SK-N-MC (cell line): ENCODE results near the gene TP73.

Experiments used
- DNase-seq: peaks from one replicate; pipeline ENCODE4 v3.0.0-alpha.2; 2011; ENCODE audit warnings: low read depth, low spot score
- H3K27ac ChIP-seq: fragments of 200-600 bp; sonication (generic); 2 replicates; pipeline ENCODE4 v1.5.1; 2016; ENCODE audit warnings: mixed run types
- H3K36me3 ChIP-seq: fragments of 200-600 bp; sonication (generic); 2 replicates; pipeline ENCODE4 v1.6.1; 2017; ENCODE audit warnings: antibody characterized with exemption, low read length, mixed read lengths; ENCODE audit not compliant: insufficient read depth
- H3K4me3 ChIP-seq: fragments of 200-600 bp; sonication (generic); 2 replicates; pipeline ENCODE4 v1.5.1; 2016
- H3K9ac ChIP-seq: fragments of 200-600 bp; sonication (generic); 2 replicates; pipeline ENCODE4 v1.8.0; 2017; ENCODE audit warnings: mixed run types, mixed read lengths; ENCODE audit not compliant: insufficient read length
- H3K9me3 ChIP-seq: fragments of 200-600 bp; sonication (generic); 2 replicates; pipeline ENCODE4 v1.6.1; 2017; ENCODE audit warnings: low read depth, mild to moderate bottlenecking, antibody characterized with exemption, low read length, moderate library complexity, mixed read lengths
- EZH2 ChIP-seq: fragments of 200-600 bp; sonication (generic); IDR thresholded peaks from one replicate; pipeline ENCODE4 v1.6.1; 2017; ENCODE audit warnings: antibody characterized with exemption
- FOXP2 ChIP-seq: optimal IDR thresholded peaks from 2 replicates; pipeline ENCODE3; 2011; ENCODE audit warnings: mild to moderate bottlenecking, moderate library complexity; ENCODE audit not compliant: insufficient read depth; ENCODE audit errors: extremely low read length, control extremely low read depth
- POLR2AphosphoS5 ChIP-seq: IDR thresholded peaks from 2 replicates; pipeline ENCODE4 v1.6.1; 2012; ENCODE audit warnings: mild to moderate bottlenecking, low read depth, low read length, borderline replicate concordance

Gene TP73

DNA sequence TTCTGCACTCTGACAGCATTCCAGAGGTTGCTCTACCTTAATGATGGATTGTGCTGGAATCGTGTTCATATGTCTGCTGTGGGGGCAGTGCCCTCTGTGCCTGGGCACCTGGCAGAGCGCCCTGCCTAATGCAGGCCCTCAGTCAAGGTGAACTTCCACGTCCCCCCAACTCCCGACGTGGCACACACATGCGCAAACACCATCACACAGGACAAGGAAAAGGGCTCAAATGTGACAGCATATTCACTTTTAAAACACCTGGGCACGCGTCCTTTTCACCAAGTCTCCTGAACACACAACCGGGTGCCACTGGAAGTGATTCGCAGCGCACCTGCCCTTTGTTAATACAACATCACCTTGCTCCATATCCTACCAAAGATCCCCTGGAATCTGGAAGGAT is 15.8 kb upstream of the TP73 start:
- Histone ChIP-seq H3K4me3 (no peak overlapping the region), H3K9ac (no peak overlapping the region), H3K27ac (no peak overlapping the region), H3K36me3 (peaks cover 23% of the 10 kb centered on the region; the same call in 1 of the 2 replicates), H3K9me3 (no peaks in the 10 kb centered on the region)
- no peak for DNase-seq
- TF ChIP-seq EZH2 (no peak), POLR2AphosphoS5 (no peak), FOXP2 (no peak)

- H3K9ac ChIP-seq: no peak overlapping the region
- no peak overlapping the region for H3K27ac ChIP-seq
- H3K36me3 ChIP-seq: peaks cover 23% of the 10 kb centered on the region; the same call in 1 of the 2 replicates
- no peak for DNase-seq
- no peaks in the 10 kb centered on the region for H3K9me3 ChIP-seq
- no peak for TF ChIP-seq POLR2AphosphoS5
- no peak for TF ChIP-seq FOXP2
- no peak for TF ChIP-seq EZH2
- H3K4me3 ChIP-seq: no peak overlapping the region
These were observed 14.3 kb upstream of the TP73 start for GRCh38 chr1:3638027-3638426.

GRCh38 chr1:3638676-3639075 is 13.6 kb upstream of the TP73 start:
- TF ChIP-seq EZH2 (no peak), FOXP2 (no peak), POLR2AphosphoS5 (no peak)
- DNase-seq: no peak
- Histone ChIP-seq H3K27ac (no peak overlapping the region), H3K9me3 (no peaks in the 10 kb centered on the region), H3K9ac (no peak overlapping the region), H3K36me3 (peaks cover 23% of the 10 kb centered on the region; the same call in 1 of the 2 replicates), H3K4me3 (no peak overlapping the region)

DNA sequence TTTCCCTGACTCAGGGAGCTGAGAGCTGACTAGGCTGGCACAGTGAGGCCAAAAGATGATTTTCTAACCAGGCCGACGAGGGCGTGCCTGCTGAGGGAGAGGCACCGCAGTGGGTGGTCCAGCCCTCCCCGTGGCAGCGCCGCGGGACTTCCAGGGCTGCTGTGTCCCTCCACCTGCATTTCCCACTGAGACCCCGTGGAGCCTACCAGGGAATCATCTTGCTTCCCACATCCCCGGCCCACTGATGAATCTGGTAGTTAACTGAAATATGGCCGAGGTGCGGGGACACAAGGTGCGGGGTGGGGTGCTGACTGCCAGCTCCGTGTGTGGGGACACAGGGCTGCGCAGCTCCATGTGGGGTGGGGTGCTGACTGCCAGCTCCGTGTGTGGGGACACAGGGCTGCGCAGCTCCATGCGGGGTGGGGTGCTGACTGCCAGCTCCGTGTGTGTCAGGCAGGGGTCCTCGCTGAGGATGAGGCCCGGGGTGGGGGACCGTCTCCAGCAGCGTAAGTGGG is 12.9 kb upstream of the TP73 start:
- no peak for DNase-seq
- TF ChIP-seq POLR2AphosphoS5: no peak
- no peak for TF ChIP-seq FOXP2
- TF ChIP-seq EZH2: no peak
- H3K4me3 ChIP-seq: no peak overlapping the region
- peaks cover 24% of the 10 kb centered on the region; the same call in 1 of the 2 replicates for H3K36me3 ChIP-seq
- no peak overlapping the region for H3K9ac ChIP-seq
- no peak overlapping the region for H3K27ac ChIP-seq
- no peaks in the 10 kb centered on the region for H3K9me3 ChIP-seq

DNA sequence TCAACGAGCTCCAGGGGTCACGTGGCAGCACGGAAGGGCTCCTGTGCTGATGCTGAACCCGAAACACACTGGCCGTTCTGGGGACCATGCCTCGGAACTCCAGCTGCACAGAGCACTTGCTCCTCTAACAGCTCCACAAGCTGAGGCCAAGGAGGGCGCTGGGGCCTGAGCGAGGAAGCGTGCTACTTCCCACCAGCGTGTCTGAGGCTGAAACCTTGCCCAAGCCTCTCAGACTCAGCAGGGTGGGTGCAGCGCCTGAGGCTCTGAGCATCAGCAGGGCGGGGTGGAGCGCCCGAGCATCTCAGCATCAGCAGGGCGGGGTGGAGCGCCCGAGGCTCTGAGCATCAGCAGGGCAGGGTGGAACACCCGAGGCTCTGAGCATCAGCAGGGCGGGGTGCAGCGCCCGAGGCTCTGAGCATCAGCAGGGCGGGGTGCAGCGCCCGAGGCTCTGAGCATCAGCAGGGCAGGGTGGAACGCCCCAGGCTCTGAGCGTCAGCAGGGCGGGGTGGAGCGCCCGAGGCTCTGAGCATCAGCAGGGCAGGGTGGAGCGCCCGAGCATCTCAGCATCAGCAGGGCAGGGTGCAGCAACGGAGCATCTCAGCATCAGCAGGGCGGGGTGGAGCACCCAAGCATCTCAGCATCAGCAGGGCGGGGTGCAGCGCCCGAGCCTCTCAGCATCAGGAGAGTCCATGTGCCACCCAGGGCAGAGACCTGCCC is 12.0 kb upstream of the TP73 start:
- H3K9ac ChIP-seq: no peak overlapping the region
- TF ChIP-seq FOXP2: no peak
- no peak for TF ChIP-seq POLR2AphosphoS5
- no peak for TF ChIP-seq EZH2
- H3K27ac ChIP-seq: no peak overlapping the region
- H3K4me3 ChIP-seq: no peak overlapping the region
- H3K9me3 ChIP-seq: no peaks in the 10 kb centered on the region
- no peak for DNase-seq
- H3K36me3 ChIP-seq: peaks cover 22% of the 10 kb centered on the region; the same call in 1 of the 2 replicates

DNA sequence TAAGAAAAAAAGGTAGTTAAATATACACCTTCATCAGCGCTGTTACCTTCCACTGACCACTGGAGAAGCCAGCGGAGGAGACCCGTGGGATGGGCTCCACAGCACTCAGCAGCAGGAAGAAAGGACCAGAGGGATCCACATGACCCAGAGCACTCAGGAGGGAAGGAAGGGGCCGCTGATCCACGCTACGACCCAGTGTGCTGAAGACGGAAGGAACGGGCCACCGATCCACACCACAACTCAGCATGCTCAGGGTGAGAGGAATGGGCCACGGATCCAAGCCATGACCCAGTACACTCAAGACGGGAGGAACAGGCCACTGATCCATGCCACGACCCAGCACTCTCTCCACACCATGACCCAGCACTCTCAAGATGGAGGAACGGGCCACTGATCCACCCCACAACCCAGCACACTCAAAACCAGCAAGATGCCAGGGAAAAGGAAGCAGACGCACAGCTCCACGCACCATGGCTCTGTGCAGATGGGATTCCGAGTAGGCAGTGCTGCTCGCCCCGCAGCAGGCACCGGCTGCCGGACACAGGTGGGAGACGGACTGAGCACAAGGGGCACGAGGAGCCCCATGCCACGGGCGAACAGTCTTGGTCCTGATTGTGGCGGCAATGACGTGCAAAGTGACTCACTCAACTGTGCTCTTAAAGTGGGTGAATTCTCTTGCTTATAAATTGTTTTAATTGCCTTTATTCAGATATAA is 11.1 kb upstream of the TP73 start:
- no peaks in the 10 kb centered on the region for H3K9me3 ChIP-seq
- DNase-seq: no peak
- no peak overlapping the region for H3K9ac ChIP-seq
- peaks cover 27% of the 10 kb centered on the region; the same call in 1 of the 2 replicates for H3K36me3 ChIP-seq
- H3K4me3 ChIP-seq: no peak overlapping the region
- no peak overlapping the region for H3K27ac ChIP-seq
- TF ChIP-seq POLR2AphosphoS5: no peak
- TF ChIP-seq EZH2: no peak
- TF ChIP-seq FOXP2: no peak

DNA sequence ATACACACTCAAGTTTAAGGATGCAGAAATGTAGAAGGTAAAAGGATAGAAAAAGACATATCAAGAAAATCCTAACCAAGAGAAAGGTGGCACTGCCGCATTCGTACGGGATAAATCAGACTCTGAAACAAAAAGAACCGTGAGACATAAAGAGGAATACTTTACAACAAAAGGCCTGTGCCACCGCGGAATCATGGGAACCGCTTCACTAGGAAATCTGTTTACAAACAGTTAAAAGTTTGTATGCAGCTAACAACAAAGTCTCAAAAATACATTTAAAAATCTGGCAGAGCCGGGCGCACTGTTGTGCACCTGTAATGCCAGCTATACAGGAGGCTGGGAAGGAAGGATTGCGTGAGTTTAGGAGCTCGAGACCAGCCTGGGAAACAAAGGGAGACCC is 10.5 kb upstream of the TP73 start:
- Histone ChIP-seq H3K4me3 (no peak overlapping the region), H3K9ac (no peak overlapping the region), H3K9me3 (no peaks in the 10 kb centered on the region), H3K27ac (no peak overlapping the region), H3K36me3 (peaks cover 22% of the 10 kb centered on the region; the same call in 1 of the 2 replicates)
- no peak for DNase-seq
- TF ChIP-seq EZH2 (no peak), POLR2AphosphoS5 (no peak), FOXP2 (no peak)

GRCh38 chr1:3642919-3643675 is 9.2 kb upstream of the TP73 start:
- no peak overlapping the region for H3K27ac ChIP-seq
- H3K9ac ChIP-seq: no peak overlapping the region
- no peak overlapping the region for H3K4me3 ChIP-seq
- H3K36me3 ChIP-seq: peaks cover 21% of the 10 kb centered on the region
- H3K9me3 ChIP-seq: no peaks in the 10 kb centered on the region
- no peak for DNase-seq
- TF ChIP-seq POLR2AphosphoS5 (no peak), FOXP2 (no peak), EZH2 (no peak)
